ENCODE data around the gene SLC35G2. TPM values are rescaled to one million over a fixed set of nuclear protein-coding genes. Genes with fewer than 3 reads are reported as not detected.
"Not testable (repeated sequence)": the region's sequence is repeated elsewhere in the genome, so short reads cannot be mapped to it uniquely, and the experiment has no call there.

SLC35G2 gene
- total RNA-seq, 1 experiment from 2014 or later, result 1.8 TPM

GRCh38 chr3:136901391-136901790 lies 82.5 kb downstream of the SLC35G2 start:
- H3K36me3 ChIP-seq (ENCODE audit: low read depth, low read length), result peaks cover 12% of the 10 kb centered on the region; the same call in 1 of the 2 replicates

GRCh38 chr3:136902530-136902929 lies 83.6 kb downstream of the SLC35G2 start:
- H3K9ac ChIP-seq (ENCODE audit: low read length); ATAC-seq: not testable (repeated sequence)

More at GRCh38 chr3:136901391-136901790, 82.5 kb downstream of the SLC35G2 start:
- no peaks in the 10 kb centered on the region for H3K9me3 ChIP-seq (ENCODE audit: low read length)
- no TSS peak for BruUV-seq (replicated peaks)
- POLR2A ChIA-PET (ENCODE audit: unreplicated experiment), result no interaction called here
- no peaks in the 10 kb centered on the region for H3K27me3 ChIP-seq (ENCODE audit: low read length)
- no peak overlapping the region for H2AFZ ChIP-seq (ENCODE audit: low read length)
- intact Hi-C loops (cut with micrococcal nuclease), result no loop called here
- H3K27ac ChIP-seq (ENCODE audit: low read length), result no peak overlapping the region
- no peak overlapping the region for H3K9ac ChIP-seq (ENCODE audit: low read length)
- no peak overlapping the region for H3K4me3 ChIP-seq (ENCODE audit: low read length)
- no peak for ATAC-seq
- no peak overlapping the region for H3K4me2 ChIP-seq (ENCODE audit: low read length)
- H3K4me1 ChIP-seq (ENCODE audit: insufficient read depth, low read length), result no peaks in the 10 kb centered on the region
- DNase-seq, result no peak
- H3F3A ChIP-seq (ENCODE audit: low read length, unreplicated experiment), result no peaks in the 10 kb centered on the region
- H3K79me2 ChIP-seq (ENCODE audit: low read length), result peaks cover 96% of the 10 kb centered on the region
- no peaks in the 10 kb centered on the region for H4K20me1 ChIP-seq (ENCODE audit: low read length)
- CTCF ChIA-PET, result no interaction called here
- TF ChIP-seq EZH2 (IDR thresholded peaks at IDR 0.05; ENCODE audit: low read length, unreplicated experiment) (no peak), EZH2phosphoT487 (IDR thresholded peaks at IDR 0.05; ENCODE audit: borderline replicate concordance, low read length) (no peak), CTCF (conservative IDR thresholded peaks at IDR 0.05; ENCODE audit: low read depth, low read length) (no peak)
- no peaks in the 10 kb centered on the region for H3K9me2 ChIP-seq (replicated peaks; ENCODE audit: low read length)

GRCh38 chr3:136903899-136904298 lies 85.0 kb downstream of the SLC35G2 start:
- CTCF ChIA-PET, result no interaction called here
- H3K9ac ChIP-seq (ENCODE audit: low read length), result no peak overlapping the region
- no peak overlapping the region for H2AFZ ChIP-seq (ENCODE audit: low read length)
- no peak overlapping the region for H3K4me2 ChIP-seq (ENCODE audit: low read length)
- intact Hi-C loops (cut with micrococcal nuclease), result no loop called here
- no peak overlapping the region for H3K4me3 ChIP-seq (ENCODE audit: low read length)
- no peaks in the 10 kb centered on the region for H4K20me1 ChIP-seq (ENCODE audit: low read length)
- peaks cover 95% of the 10 kb centered on the region for H3K79me2 ChIP-seq (ENCODE audit: low read length)
- peaks cover 12% of the 10 kb centered on the region; the same call in 1 of the 2 replicates for H3K36me3 ChIP-seq (ENCODE audit: low read depth, low read length)
- no peaks in the 10 kb centered on the region for H3K9me2 ChIP-seq (replicated peaks; ENCODE audit: low read length)
- POLR2A ChIA-PET (ENCODE audit: unreplicated experiment), result no interaction called here
- DNase-seq (no peak), ATAC-seq (no peak)
- H3K4me1 ChIP-seq (ENCODE audit: insufficient read depth, low read length), result no peaks in the 10 kb centered on the region
- H3K27ac ChIP-seq (ENCODE audit: low read length), result no peak overlapping the region
- TF ChIP-seq CTCF (conservative IDR thresholded peaks at IDR 0.05; ENCODE audit: low read depth, low read length), result no peak
- TF ChIP-seq EZH2 (IDR thresholded peaks at IDR 0.05; ENCODE audit: low read length, unreplicated experiment), result no peak
- no peak for TF ChIP-seq EZH2phosphoT487 (IDR thresholded peaks at IDR 0.05; ENCODE audit: borderline replicate concordance, low read length)
- H3K9me3 ChIP-seq (ENCODE audit: low read length), result no peaks in the 10 kb centered on the region
- no peaks in the 10 kb centered on the region for H3F3A ChIP-seq (ENCODE audit: low read length, unreplicated experiment)
- BruUV-seq (replicated peaks), result no TSS peak
- H3K27me3 ChIP-seq (ENCODE audit: low read length), result no peaks in the 10 kb centered on the region

More at GRCh38 chr3:136902530-136902929, 83.6 kb downstream of the SLC35G2 start:
- POLR2A ChIA-PET (ENCODE audit: unreplicated experiment); H3K9me3 ChIP-seq (ENCODE audit: low read length); intact Hi-C loops (cut with micrococcal nuclease); DNase-seq; H3F3A ChIP-seq (ENCODE audit: low read length, unreplicated experiment); H3K27ac ChIP-seq (ENCODE audit: low read length); H3K4me3 ChIP-seq (ENCODE audit: low read length); H3K4me1 ChIP-seq (ENCODE audit: insufficient read depth, low read length); BruUV-seq (replicated peaks); H3K27me3 ChIP-seq (ENCODE audit: low read length); H4K20me1 ChIP-seq (ENCODE audit: low read length); H2AFZ ChIP-seq (ENCODE audit: low read length); CTCF ChIA-PET; H3K4me2 ChIP-seq (ENCODE audit: low read length); H3K9me2 ChIP-seq (replicated peaks; ENCODE audit: low read length): not testable (repeated sequence)
- H3K36me3 ChIP-seq (ENCODE audit: low read depth, low read length), result peaks cover 12% of the 10 kb centered on the region; the same call in 1 of the 2 replicates
- peaks cover 96% of the 10 kb centered on the region for H3K79me2 ChIP-seq (ENCODE audit: low read length)

Data from PC-3 (cell line).